ENCODE data around the gene RAB4A. TPM values are rescaled to one million over a fixed set of nuclear protein-coding genes. Genes with fewer than 3 reads are reported as not detected.

Gene RAB4A
- total and polyA plus RNA-seq, 10 of the 15 experiments (the other 5 are each of a cell fraction or from before 2014, with no cell fraction given), result 4.0 to 35.8 (median 17.7) TPM

DNA sequence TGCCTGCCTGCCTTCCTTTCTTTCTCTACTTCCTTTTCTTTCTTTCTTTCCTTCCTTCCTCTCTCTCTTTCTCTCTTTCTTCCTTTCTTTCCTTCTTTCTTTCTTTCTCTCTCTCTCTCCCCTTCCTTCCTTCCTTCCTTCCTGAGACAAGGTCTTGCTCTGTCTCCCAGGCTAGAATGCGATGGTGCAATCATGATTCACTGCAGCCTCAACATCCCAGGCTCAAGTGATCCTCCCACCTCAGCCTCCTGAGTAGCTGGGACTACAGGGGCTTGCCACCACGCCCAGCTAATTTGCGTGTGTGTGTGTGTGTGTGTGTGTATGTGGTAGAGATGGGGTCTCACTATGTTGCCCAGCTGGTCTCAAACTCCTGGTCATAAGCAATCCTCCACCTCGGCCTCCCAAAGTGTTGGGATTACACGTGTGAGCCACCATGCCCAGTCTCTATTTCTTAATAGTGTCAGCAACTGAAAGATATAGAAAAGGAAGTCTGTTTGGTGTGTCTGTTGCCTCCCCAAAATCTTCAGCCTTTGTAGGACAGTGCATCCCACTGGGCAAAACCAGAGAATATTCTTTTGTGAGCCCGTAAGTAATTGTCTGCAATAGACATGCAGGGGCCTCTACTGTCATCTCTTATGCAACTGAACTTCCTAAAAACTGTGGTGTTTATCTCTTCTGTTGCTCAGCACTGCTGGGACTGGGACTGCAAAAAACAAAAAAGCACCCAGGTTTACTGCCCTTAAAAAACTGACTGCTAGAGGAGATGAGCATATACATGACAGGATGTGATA, 20.9 kb upstream of the RAB4A start (continued):
- TF ChIP-seq BRCA1 (IDR thresholded peaks at IDR 0.05; ENCODE audit: low read depth, low read length) (no peak), SMAD1 (IDR thresholded peaks at IDR 0.05; ENCODE audit: low read depth, partially characterized antibody) (no peak)

DNA sequence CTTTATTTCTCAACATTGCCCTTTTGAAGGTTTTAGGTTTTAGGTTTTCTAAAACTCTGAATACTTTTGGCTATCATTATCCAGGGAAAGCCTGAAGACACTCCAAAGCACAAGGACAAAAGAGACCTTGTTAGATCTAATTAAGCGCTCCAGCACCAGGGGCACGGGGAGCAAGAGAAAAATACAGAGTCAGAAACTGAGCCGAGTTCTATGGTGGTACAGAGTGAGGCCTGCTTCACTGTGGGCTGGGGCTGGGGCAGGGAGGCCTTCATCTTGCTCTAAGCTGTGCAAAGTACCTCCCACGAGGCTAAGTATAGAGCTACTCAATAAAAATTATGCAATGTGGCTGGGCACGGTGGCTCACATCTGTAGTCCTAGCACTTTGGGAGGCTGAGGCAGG, 19.7 kb upstream of the RAB4A start:
- no peak overlapping the region for H3K9ac ChIP-seq (ENCODE audit: control insufficient read depth, insufficient read depth, low read length)
- BruUV-seq (replicated peaks), result no TSS peak
- POLR2A ChIA-PET, result no interaction called here
- FAIRE-seq (no peak), DNase-seq (ENCODE audit: low read depth, low spot score) (no peak), ATAC-seq (no peak)
- TF ChIP-seq, protein P1, sequence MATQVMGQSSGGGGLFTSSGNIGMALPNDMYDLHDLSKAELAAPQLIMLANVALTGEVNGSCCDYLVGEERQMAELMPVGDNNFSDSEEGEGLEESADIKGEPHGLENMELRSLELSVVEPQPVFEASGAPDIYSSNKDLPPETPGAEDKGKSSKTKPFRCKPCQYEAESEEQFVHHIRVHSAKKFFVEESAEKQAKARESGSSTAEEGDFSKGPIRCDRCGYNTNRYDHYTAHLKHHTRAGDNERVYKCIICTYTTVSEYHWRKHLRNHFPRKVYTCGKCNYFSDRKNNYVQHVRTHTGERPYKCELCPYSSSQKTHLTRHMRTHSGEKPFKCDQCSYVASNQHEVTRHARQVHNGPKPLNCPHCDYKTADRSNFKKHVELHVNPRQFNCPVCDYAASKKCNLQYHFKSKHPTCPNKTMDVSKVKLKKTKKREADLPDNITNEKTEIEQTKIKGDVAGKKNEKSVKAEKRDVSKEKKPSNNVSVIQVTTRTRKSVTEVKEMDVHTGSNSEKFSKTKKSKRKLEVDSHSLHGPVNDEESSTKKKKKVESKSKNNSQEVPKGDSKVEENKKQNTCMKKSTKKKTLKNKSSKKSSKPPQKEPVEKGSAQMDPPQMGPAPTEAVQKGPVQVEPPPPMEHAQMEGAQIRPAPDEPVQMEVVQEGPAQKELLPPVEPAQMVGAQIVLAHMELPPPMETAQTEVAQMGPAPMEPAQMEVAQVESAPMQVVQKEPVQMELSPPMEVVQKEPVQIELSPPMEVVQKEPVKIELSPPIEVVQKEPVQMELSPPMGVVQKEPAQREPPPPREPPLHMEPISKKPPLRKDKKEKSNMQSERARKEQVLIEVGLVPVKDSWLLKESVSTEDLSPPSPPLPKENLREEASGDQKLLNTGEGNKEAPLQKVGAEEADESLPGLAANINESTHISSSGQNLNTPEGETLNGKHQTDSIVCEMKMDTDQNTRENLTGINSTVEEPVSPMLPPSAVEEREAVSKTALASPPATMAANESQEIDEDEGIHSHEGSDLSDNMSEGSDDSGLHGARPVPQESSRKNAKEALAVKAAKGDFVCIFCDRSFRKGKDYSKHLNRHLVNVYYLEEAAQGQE (IDR thresholded peaks at IDR 0.05; ENCODE audit: low read depth, low read length), result no peak
- TF ChIP-seq BRCA1 (IDR thresholded peaks at IDR 0.05; ENCODE audit: low read depth, low read length) (no peak), ESRRA (IDR thresholded peaks at IDR 0.05; ENCODE audit: low read length) (no peak), SUPT20H (IDR thresholded peaks at IDR 0.05; ENCODE audit: borderline replicate concordance, control insufficient read depth, low read depth, low read length) (no peak), PML (IDR thresholded peaks at IDR 0.05; ENCODE audit: low read length) (no peak), JUNB (IDR thresholded peaks at IDR 0.05) (no peak), SIX5 (IDR thresholded peaks at IDR 0.05; ENCODE audit: low read depth, low read length, severe bottlenecking) (no peak), BACH1 (IDR thresholded peaks at IDR 0.05; ENCODE audit: borderline replicate concordance) (no peak), POLR2AphosphoS2 (IDR thresholded peaks at IDR 0.05; ENCODE audit: low read depth, low read length) (no peak), MYC (IDR thresholded peaks at IDR 0.05; ENCODE audit: insufficient read depth, insufficient read length, insufficient replicate concordance, low read length, severe bottlenecking) (no peak), EGR1 (IDR thresholded peaks at IDR 0.05; ENCODE audit: borderline replicate concordance in 1 of 2, low read depth in 2 of 2, low read length in 2 of 2) (no peak), RBBP5 (conservative IDR thresholded peaks at IDR 0.05) (no peak), NR2F1 (conservative IDR thresholded peaks at IDR 0.05) (no peak)
- TF ChIP-seq, protein P2, sequence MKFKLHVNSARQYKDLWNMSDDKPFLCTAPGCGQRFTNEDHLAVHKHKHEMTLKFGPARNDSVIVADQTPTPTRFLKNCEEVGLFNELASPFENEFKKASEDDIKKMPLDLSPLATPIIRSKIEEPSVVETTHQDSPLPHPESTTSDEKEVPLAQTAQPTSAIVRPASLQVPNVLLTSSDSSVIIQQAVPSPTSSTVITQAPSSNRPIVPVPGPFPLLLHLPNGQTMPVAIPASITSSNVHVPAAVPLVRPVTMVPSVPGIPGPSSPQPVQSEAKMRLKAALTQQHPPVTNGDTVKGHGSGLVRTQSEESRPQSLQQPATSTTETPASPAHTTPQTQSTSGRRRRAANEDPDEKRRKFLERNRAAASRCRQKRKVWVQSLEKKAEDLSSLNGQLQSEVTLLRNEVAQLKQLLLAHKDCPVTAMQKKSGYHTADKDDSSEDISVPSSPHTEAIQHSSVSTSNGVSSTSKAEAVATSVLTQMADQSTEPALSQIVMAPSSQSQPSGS (IDR thresholded peaks at IDR 0.05; ENCODE audit: low read length), result no peak
- RAD21 ChIA-PET (ENCODE audit: unreplicated experiment), result no interaction called here
- in situ Hi-C loops (cut with MboI), result no loop called here
- intact Hi-C loops (cut with micrococcal nuclease; ENCODE audit: unreplicated experiment), result loop anchor here (10.0 kb wide), 1 partner anchor 1064 kb away; no protein-coding TSS in a partner anchor
- SMC1A ChIA-PET (ENCODE audit: uncharacterized antibody, unreplicated experiment), result no interaction called here
- H3K4me3 ChIP-seq, result no peak overlapping the region
- no peaks in the 10 kb centered on the region for H4K20me1 ChIP-seq (ENCODE audit: control insufficient read depth, insufficient read depth)
- no peaks in the 10 kb centered on the region for H3K9me3 ChIP-seq (replicated peaks; ENCODE audit: control insufficient read depth, insufficient read depth, low read length)
- no peaks in the 10 kb centered on the region for H3K79me2 ChIP-seq (ENCODE audit: control insufficient read depth, insufficient read depth, low read length)
- H3K36me3 ChIP-seq (ENCODE audit: control insufficient read depth in 2 of 2, insufficient read depth in 2 of 2, low read length in 1 of 2), result no peaks in the 10 kb centered on the region
- no peak overlapping the region for H2AFZ ChIP-seq (ENCODE audit: control insufficient read depth, low read depth, low read length)
- H3K4me1 ChIP-seq (ENCODE audit: control insufficient read depth, insufficient read depth, low read length), result 0 out of 2 replicates have a peak, but pooled peaks cover 3% of the 10 kb centered on the region
- CTCF ChIA-PET, result no interaction called here
- no peak overlapping the region for H3K27ac ChIP-seq (ENCODE audit: control insufficient read depth, insufficient read depth)
- no peaks in the 10 kb centered on the region for H3K27me3 ChIP-seq (replicated peaks in 1 of 2; ENCODE audit: control insufficient read depth in 2 of 2, insufficient read depth in 2 of 2, low read length in 1 of 2)
- no peak overlapping the region for H3K4me2 ChIP-seq (ENCODE audit: control insufficient read depth, insufficient read depth)
- whole genome bisulfite sequencing (ENCODE audit: insufficient coverage, insufficient replicate concordance, low lambda C conversion rate, missing lambda C conversion rate), result 65% methylated on average over 5 of the region's 5 CpGs
